GM18861 (cell line): ENCODE measurements around the gene IL17C.
"Not testable (repeated sequence)": the region's sequence is repeated elsewhere in the genome, so short reads cannot be mapped to it uniquely, and the experiment has no call there.

Source experiments
- ATAC-seq: cut with Tn5 transposase; IDR thresholded peaks from one replicate; pipeline ENCODE4 v1.9.1; 2021; ENCODE audit not compliant: unreplicated experiment

Gene IL17C

GRCh38 chr16:88656291-88656980 lies 18.1 kb downstream of the IL17C start:
- no peak for ATAC-seq

- ATAC-seq: no peak
Measured at GRCh38 chr16:88657371-88657770, 19.0 kb downstream of the IL17C start.

- no peak for ATAC-seq
Measured at GRCh38 chr16:88658714-88659113, 20.3 kb downstream of the IL17C start.

- no peak for ATAC-seq
Measured at GRCh38 chr16:88659160-88659559, 20.8 kb downstream of the IL17C start.

- ATAC-seq: no peak
Measured at GRCh38 chr16:88661468-88661867, 23.1 kb downstream of the IL17C start.

GRCh38 chr16:88662222-88662842 lies 24.0 kb downstream of the IL17C start:
- ATAC-seq: no peak

GRCh38 chr16:88662843-88663606 lies 24.7 kb downstream of the IL17C start, which contains the start of gene MVD:
MVD (minus strand) TSS chr16:88663091; CDS start chr16:88663080, 11 bp downstream.
- ATAC-seq: peak; percentile 94

- ATAC-seq: no peak
Measured at GRCh38 chr16:88665148-88665547, 26.8 kb downstream of the IL17C start.

GRCh38 chr16:88665570-88665969 lies 27.2 kb downstream of the IL17C start:
- no peak for ATAC-seq

- ATAC-seq: no peak
Measured at GRCh38 chr16:88667461-88667860, 29.1 kb downstream of the IL17C start.

- ATAC-seq: not testable (repeated sequence)
Measured at GRCh38 chr16:88669493-88669892, 31.1 kb downstream of the IL17C start.

- ATAC-seq: no peak
Measured at GRCh38 chr16:88669980-88670379, 31.6 kb downstream of the IL17C start.

- no peak for ATAC-seq
Measured at GRCh38 chr16:88671806-88672205, 33.4 kb downstream of the IL17C start.

GRCh38 chr16:88672776-88673175 lies 34.4 kb downstream of the IL17C start:
- ATAC-seq: no peak

GRCh38 chr16:88673716-88674379 lies 35.5 kb downstream of the IL17C start:
- ATAC-seq: peak; percentile 63

- ATAC-seq: no peak
Measured at GRCh38 chr16:88676502-88677242, 38.3 kb downstream of the IL17C start.

GRCh38 chr16:88677721-88678120 lies 39.3 kb downstream of the IL17C start:
- no peak for ATAC-seq

- ATAC-seq: no peak
Measured at GRCh38 chr16:88678224-88678979, 40.0 kb downstream of the IL17C start.

GRCh38 chr16:88680554-88681083 lies 42.2 kb downstream of the IL17C start:
- no peak for ATAC-seq
